Measurements from ENCODE around the gene NHLRC4. TPM values are rescaled to one million over a fixed set of nuclear protein-coding genes. Genes with fewer than 3 reads are reported as not detected.

NHLRC4 gene
- total and polyA plus RNA-seq, 2 donors (not counting 1 experiment from before 2014, with no cell fraction given) = 2.2 to 4.2 TPM

DNA sequence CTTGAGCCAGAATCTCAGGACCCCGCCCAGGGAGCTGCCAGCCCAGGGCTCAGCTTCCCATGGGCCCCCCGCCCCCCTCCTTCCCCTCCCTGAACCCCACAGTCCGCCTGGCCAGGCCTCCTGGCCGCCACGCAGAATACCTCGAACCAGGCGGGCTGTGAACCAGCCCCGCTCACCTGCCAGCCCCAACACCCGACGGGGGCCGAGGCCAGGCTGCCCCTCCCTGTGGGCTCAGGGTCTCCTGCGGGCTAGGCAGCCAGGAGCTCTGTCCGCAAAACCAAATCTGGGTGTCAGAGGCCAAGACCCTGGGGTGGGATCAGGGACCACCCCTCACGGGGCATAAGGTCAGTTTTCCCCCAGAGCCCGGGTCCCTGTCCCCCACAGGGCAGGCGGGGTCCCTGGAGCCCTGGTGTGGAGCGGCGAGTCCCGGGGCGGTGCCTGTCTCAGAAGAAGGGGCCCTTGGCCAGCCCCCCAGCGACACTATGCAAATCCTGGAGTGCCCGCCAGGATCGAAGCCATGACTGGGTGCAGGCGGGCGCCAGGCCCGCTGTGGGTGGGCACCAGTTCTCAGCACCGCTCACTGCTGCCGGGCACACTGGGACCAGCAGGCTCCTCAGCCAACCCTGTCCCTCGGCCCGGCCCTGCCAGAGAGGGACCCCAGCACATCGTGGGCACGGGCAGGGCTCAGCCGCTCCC is 13.1 kb upstream of the NHLRC4 start:
- Mint-ChIP-seq H3K4me1 (no peaks in the 10 kb centered on the region), H3K27ac (no peak overlapping the region), H3K27me3 (peaks cover 4% of the 10 kb centered on the region), H3K4me3 (no peak overlapping the region), H3K9me3 (ENCODE audit: insufficient read depth) (no peaks in the 10 kb centered on the region)
- WGBS (ENCODE audit: insufficient coverage) = 95% methylated on average over 31 of the region's 33 CpGs
- Histone ChIP-seq H2AFZ (ENCODE audit: insufficient read depth, low read depth, low read length, poor library complexity, severe bottlenecking) (no peak overlapping the region), H4K20me1 (ENCODE audit: control insufficient read depth, insufficient read depth, low read length, poor library complexity, severe bottlenecking) (no peaks in the 10 kb centered on the region), H3K27ac (ENCODE audit: low read length in 2 of 2) (no peak overlapping the region), H3K27me3 (replicated peaks in 1 of 4; ENCODE audit: control extremely low read depth in 1 of 4, control insufficient read depth in 3 of 4, insufficient read depth in 4 of 4, low read length in 3 of 4) (peaks cover 0 to 10% (median 2%) of the 10 kb centered on the region in 4 experiments), H3K36me3 (replicated peaks in 1 of 2; ENCODE audit: control extremely low read depth in 1 of 2, control insufficient read depth in 1 of 2, extremely low read depth in 1 of 2, insufficient read depth in 2 of 2, low read length in 1 of 2) (peaks cover 0 to 8% of the 10 kb centered on the region in 2 experiments), H3K4me3 (ENCODE audit: control extremely low read depth in 1 of 5, extremely low read depth in 1 of 5, insufficient read depth in 1 of 5, low read depth in 2 of 5, low read length in 4 of 5) (no peak overlapping the region), H3K9me3 (ENCODE audit: control extremely low read depth in 1 of 3, control insufficient read depth in 2 of 3, insufficient read depth in 1 of 3, low read length in 2 of 3) (peaks cover 0 to 2% (median 0%) of the 10 kb centered on the region in 3 donors), H3K4me2 (replicated peaks; ENCODE audit: low read depth, low read length, poor library complexity, severe bottlenecking) (no peak overlapping the region), H3K79me2 (ENCODE audit: control insufficient read depth, insufficient read depth, low read length) (no peaks in the 10 kb centered on the region), H3K9ac (ENCODE audit: low read length) (no peak overlapping the region), H3K4me1 (ENCODE audit: control insufficient read depth in 2 of 2, insufficient read depth in 2 of 2, low read length in 2 of 2) (no peaks in the 10 kb centered on the region)
- intact Hi-C loops (cut with micrococcal nuclease) = no loop called here
- ATAC-seq (ENCODE audit: low read depth) (no peak), DNase-seq (no peak)
- ChIA-PET CTCF (no interaction called here), POLR2A (no interaction called here)
- TF ChIP-seq EZH2 (IDR thresholded peaks at IDR 0.05; ENCODE audit: borderline replicate concordance, insufficient read depth, low read depth, low read length, poor library complexity, severe bottlenecking) = no peak
- TF ChIP-seq, protein P1, sequence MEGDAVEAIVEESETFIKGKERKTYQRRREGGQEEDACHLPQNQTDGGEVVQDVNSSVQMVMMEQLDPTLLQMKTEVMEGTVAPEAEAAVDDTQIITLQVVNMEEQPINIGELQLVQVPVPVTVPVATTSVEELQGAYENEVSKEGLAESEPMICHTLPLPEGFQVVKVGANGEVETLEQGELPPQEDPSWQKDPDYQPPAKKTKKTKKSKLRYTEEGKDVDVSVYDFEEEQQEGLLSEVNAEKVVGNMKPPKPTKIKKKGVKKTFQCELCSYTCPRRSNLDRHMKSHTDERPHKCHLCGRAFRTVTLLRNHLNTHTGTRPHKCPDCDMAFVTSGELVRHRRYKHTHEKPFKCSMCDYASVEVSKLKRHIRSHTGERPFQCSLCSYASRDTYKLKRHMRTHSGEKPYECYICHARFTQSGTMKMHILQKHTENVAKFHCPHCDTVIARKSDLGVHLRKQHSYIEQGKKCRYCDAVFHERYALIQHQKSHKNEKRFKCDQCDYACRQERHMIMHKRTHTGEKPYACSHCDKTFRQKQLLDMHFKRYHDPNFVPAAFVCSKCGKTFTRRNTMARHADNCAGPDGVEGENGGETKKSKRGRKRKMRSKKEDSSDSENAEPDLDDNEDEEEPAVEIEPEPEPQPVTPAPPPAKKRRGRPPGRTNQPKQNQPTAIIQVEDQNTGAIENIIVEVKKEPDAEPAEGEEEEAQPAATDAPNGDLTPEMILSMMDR (IDR thresholded peaks at IDR 0.05) = no peak

DNA sequence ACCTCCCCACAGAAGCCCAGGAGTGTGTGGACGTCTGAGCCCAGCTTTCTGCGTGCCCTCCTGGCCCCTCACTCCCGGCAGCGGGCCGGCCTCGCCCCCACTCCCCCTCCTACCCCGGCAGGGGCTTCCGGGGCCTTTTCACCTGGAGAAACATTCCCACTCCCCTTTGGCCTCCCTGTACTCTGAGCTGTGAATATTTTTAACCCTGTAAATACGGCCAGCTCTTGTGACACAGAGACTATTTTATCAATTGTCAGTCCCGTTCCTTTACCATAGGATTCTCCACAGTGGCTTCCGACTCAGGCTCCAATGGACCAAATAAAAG is 12.5 kb upstream of the NHLRC4 start:
- Histone ChIP-seq H3K36me3 (replicated peaks in 1 of 2; ENCODE audit: control extremely low read depth in 1 of 2, control insufficient read depth in 1 of 2, extremely low read depth in 1 of 2, insufficient read depth in 2 of 2, low read length in 1 of 2) (peaks cover 0 to 8% of the 10 kb centered on the region in 2 experiments), H3K4me2 (replicated peaks; ENCODE audit: low read depth, low read length, poor library complexity, severe bottlenecking) (no peak overlapping the region), H4K20me1 (ENCODE audit: control insufficient read depth, insufficient read depth, low read length, poor library complexity, severe bottlenecking) (no peaks in the 10 kb centered on the region), H3K9me3 (ENCODE audit: control extremely low read depth in 1 of 3, control insufficient read depth in 2 of 3, insufficient read depth in 1 of 3, low read length in 2 of 3) (peaks cover 0 to 2% (median 0%) of the 10 kb centered on the region in 3 donors), H3K4me3 (ENCODE audit: control extremely low read depth in 1 of 5, extremely low read depth in 1 of 5, insufficient read depth in 1 of 5, low read depth in 2 of 5, low read length in 4 of 5) (no peak overlapping the region), H3K79me2 (ENCODE audit: control insufficient read depth, insufficient read depth, low read length) (no peaks in the 10 kb centered on the region), H2AFZ (ENCODE audit: insufficient read depth, low read depth, low read length, poor library complexity, severe bottlenecking) (no peak overlapping the region), H3K27ac (ENCODE audit: low read length in 2 of 2) (no peak overlapping the region), H3K9ac (ENCODE audit: low read length) (no peak overlapping the region), H3K4me1 (ENCODE audit: control insufficient read depth in 2 of 2, insufficient read depth in 2 of 2, low read length in 2 of 2) (peaks cover 0 to under 1% of the 10 kb centered on the region in 2 donors), H3K27me3 (replicated peaks in 1 of 4; ENCODE audit: control extremely low read depth in 1 of 4, control insufficient read depth in 3 of 4, insufficient read depth in 4 of 4, low read length in 3 of 4) (peaks cover 0 to 16% (median 3%) of the 10 kb centered on the region in 4 experiments)
- DNase-seq = no peak
- no peak for ATAC-seq (ENCODE audit: low read depth)
- Mint-ChIP-seq H3K9me3 (ENCODE audit: insufficient read depth) (no peaks in the 10 kb centered on the region), H3K27me3 (peaks cover 4% of the 10 kb centered on the region), H3K27ac (no peak overlapping the region), H3K4me3 (no peak overlapping the region), H3K4me1 (no peaks in the 10 kb centered on the region)
- ChIA-PET CTCF (no interaction called here), POLR2A (no interaction called here)
- 95% methylated on average over 11 of the region's 11 CpGs for WGBS (ENCODE audit: insufficient coverage)
- intact Hi-C loops (cut with micrococcal nuclease) = no loop called here
- no peak for TF ChIP-seq EZH2 (IDR thresholded peaks at IDR 0.05; ENCODE audit: borderline replicate concordance, insufficient read depth, low read depth, low read length, poor library complexity, severe bottlenecking)
- TF ChIP-seq, protein P1 (IDR thresholded peaks at IDR 0.05) = no peak
